Sigmoid colon (tissue), 4 donors: ENCODE data around the gene SYT15B.
"Not testable (repeated sequence)": the region's sequence is repeated elsewhere in the genome, so short reads cannot be mapped to it uniquely, and the experiment has no call there.

Source experiments
- CTCF ChIP-seq, 4 experiments: fragments of 450-650 bp in 3 of 4; fragments of 200-600 bp in 1 of 4; IDR thresholded peaks; one replicate each; pipeline ENCODE4 v1.5.1; 2016 to 2019; ENCODE audit warnings: antibody characterized with exemption in 4 of 4, mild to moderate bottlenecking in 3 of 4, moderate library complexity in 2 of 4
- POLR2AphosphoS5 ChIP-seq, 4 donors: sonication (generic); formaldehyde crosslinking; IDR thresholded peaks; one replicate each; pipeline ENCODE4 v1.6.1; 2017; ENCODE audit warnings: antibody characterized with exemption in 4 of 4

GRCh38 chr10:47717011-47717769 is 46.2 kb downstream of the SYT15B start:
- not testable (repeated sequence) for TF ChIP-seq CTCF, POLR2AphosphoS5 (IDR thresholded peaks at IDR 0.05)
